Measurements from ENCODE around the gene DDIT3.
"Not testable (repeated sequence)": the region's sequence is repeated elsewhere in the genome, so short reads cannot be mapped to it uniquely, and the experiment has no call there.

DDIT3 gene

DNA sequence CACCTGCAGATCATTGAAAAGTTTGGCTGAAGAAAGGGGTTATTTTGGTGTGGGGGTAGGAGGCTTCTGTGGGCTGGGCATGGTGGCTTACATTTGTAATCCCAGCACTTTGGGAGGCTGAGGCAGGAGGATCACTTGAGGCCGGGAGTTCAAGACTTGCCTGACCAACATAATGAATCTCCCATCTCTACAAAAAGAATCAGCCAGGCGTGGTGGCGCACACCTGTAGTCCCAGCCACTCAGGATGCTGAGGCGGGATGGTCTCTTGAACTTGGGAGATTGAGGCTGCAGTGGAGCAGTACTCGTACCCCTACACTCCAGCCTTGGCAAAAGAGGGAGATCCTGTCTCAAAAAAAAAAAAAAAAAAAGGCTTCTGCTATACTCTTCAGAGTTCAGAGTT lies 7.0 kb downstream of the DDIT3 start:
- no peak for DNase-seq (ENCODE audit: low read depth)

DNA sequence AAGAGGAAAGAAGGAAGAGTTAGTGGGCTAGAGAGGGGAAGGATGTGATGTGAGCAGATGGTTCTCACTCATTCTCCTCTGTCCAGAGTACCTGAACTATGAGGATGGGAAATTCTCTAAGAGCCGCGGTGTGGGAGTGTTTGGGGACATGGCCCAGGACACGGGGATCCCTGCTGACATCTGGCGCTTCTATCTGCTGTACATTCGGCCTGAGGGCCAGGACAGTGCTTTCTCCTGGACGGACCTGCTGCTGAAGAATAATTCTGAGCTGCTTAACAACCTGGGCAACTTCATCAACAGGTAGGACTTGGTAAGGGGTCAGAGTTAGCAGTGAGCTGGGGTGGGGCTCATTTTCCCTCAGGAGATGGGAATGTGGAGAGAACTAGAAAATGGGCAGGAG lies 7.6 kb downstream of the DDIT3 start:
- no peak for DNase-seq (ENCODE audit: low read depth)

GRCh38 chr12:57511588-57512325 lies 8.6 kb downstream of the DDIT3 start:
- DNase-seq (ENCODE audit: low read depth): no peak

- DNase-seq (ENCODE audit: low read depth): no peak
These were observed 9.2 kb downstream of the DDIT3 start for GRCh38 chr12:57511161-57511560.

- DNase-seq (ENCODE audit: low read depth): not testable (repeated sequence)
These were observed 12.5 kb downstream of the DDIT3 start for GRCh38 chr12:57507796-57508195.

DNA sequence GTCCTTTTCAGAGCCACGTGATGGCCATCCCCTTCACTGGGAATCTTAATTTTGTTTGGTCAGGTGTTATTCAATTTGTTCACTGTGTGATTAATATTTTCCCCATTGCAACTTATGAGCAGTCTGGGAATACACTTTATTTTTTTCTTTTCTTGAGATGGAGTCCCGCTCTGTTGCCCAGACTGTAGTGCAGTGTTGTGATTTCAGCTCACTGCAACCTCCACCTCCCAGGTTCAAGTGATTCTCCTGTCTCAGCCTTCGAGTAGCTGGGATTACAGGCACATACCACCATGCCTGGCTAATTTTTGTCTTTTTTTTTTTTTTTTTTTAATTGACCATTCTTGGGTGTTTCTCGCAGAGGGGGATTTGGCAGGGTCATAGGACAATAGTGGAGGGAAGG lies 13.8 kb downstream of the DDIT3 start:
- DNase-seq (ENCODE audit: low read depth): not testable (repeated sequence)

DNA sequence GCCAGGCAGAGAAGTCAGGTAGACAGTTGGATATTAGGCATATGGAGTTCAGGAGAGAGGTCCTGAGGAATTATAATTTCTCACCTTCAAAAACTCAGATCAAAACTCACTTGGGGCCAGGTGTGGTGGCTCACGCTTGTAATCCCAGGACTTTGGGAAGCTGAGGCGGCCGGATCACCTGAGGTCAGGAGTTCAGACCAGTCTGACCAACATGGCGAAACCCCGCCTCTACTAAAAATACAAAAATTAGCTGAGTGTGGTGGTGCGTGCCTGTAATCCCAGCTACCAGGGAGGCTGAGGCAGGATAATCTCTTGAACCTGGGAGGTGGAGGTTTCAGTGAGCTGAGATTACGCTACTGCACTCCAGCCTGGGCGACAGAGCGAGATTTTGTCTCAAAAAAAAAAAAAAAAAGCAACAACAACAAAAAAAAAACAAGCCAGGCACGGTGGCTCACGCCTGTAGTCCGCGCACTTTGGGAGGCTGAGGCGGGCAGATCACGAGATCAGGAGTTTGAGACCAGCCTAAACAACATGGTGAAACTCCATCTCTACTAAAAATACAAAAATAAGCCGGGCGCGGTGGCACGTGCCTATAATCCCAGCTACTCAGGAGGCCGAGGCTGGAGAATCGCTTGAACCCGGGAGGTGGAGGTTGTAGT lies 17.9 kb downstream of the DDIT3 start:
- DNase-seq (ENCODE audit: low read depth): not testable (repeated sequence)

DNA sequence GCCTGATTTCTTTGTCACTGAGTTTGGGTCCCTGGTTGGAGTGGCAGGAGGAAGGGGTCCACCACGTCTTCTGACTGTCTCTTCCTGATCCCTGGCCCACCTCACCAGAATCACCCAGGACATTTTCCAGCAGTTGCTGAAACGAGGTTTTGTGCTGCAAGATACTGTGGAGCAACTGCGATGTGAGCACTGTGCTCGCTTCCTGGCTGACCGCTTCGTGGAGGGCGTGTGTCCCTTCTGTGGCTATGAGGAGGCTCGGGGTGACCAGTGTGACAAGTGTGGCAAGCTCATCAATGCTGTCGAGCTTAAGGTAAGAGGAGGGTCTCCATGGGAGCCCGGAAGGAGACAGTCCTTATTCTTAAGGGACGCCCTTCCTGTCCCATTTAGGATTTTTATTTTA lies 20.1 kb downstream of the DDIT3 start:
- no peak for DNase-seq (ENCODE audit: low read depth)

DNA sequence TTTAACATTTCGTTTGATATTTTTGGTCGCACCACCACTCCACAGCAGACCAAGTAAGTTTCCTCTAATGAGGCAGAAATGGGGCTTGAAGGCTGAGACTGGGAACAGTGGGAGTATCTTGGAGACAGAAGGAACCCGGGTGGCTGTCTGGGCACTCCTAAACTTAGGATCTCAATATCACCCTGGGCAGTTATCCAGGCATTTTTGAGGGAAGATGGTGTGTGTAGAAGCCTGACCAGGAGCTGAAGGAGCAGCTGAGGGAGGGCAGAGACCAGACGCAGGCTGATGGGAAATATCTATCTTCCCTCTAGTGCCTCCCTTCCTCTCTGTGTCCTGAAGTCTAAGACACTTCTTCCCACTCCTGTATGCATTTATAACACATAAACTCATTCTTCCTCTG lies 21.7 kb downstream of the DDIT3 start:
- no peak for DNase-seq (ENCODE audit: low read depth)

GRCh38 chr12:57498132-57498502 lies 22.2 kb downstream of the DDIT3 start:
- DNase-seq (ENCODE audit: low read depth): no peak

DNA sequence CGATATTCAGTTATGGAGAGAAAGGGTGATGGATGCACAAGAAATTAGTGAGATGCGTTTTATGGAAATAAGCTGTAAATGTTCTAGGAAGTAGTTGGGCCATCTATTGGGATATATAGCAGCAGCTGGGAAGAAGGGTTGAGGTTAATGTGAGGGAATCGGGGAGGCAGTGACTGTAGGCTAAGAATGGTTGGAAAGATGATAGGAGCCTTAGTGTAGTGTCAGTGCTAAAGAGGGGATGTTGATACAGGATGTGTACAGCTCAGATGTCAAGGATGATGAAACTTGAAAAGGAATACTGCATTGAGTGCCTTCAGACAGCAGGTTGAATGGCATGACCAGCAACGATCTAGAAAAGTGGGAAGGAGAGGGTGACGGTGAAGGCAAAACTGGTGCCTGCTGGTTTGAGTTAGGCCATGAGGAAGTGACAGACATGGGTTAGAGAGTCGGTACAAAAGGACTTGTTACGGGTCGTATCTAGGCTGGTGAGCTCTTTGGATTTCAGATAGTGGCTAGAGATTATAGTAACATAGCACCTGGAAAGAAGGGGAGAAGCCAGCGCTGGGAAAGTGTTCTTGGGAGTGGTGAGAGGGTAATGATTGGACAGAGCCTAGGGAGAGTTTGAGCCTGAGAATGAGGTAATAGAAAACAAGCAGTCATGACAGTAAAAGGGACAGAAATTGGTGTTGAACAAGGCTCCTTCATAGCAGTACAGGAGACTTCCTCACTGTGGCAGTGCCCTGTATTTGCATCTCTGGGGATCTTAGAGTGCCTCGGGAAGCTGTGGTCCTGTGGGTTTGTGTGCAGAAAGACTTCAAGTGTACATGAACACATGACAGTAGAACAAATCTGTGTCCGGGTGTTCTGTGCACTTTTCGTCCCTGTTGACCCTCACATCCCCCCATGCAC lies 22.8 kb downstream of the DDIT3 start:
- DNase-seq (ENCODE audit: low read depth): no peak

GRCh38 chr12:57496822-57497221 lies 23.5 kb downstream of the DDIT3 start:
- DNase-seq (ENCODE audit: low read depth): no peak

DNA sequence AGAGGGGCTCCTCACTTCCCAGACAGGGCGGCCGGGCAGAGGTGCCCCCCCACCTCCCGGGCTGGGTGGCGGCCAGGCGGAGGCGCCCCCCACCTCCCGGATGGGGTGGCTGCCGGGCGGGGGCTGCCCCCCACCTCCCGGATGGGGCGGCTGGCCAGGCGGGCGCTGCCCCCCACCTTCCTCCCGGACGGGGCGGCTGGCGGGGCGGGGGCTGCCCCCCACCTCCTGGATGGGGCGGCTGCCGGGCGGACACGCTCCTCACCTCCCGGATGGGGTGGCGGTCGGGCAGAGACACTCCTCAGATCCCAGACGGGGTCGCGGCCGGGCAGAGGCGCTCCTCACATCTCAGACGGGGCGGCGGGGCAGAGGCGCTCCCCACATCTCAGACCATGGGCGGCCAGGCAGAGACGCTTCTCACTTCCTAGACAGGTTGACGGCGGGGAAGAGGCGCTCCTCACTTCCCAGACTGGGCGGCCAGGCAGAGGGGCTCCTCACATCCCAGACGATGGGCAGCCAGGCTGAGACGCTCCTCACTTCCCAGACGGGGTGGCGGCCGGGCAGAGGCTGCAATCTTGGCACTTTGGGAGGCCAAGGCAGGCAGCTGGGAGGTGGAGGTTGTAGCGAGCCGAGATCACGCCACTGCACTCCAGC lies 25.1 kb downstream of the DDIT3 start:
- not testable (repeated sequence) for DNase-seq (ENCODE audit: low read depth)

- DNase-seq (ENCODE audit: low read depth): peak; percentile 36
These were observed 28.7 kb downstream of the DDIT3 start for GRCh38 chr12:57491393-57492280.

DNA sequence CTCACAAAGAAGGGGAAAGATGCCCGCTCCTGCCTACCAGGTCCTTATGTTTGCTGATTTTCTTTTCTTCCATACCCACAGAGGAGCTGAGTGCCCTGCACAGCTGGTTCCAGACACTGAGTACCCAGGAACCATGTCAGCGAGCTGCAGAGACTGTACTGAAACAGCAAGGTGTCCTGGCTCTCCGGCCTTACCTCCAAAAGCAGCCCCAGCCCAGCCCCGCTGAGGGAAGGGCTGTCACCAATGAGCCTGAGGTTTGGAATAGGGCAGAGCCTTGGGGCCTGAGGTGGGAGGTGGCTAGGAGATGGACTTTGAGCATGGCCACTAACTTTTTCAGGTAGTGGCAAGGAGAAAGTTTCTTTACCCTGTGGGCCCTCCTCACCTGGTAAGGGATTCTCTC lies 30.2 kb downstream of the DDIT3 start:
- DNase-seq (ENCODE audit: low read depth): no peak

- peak; percentile 60 for DNase-seq (ENCODE audit: low read depth)
These were observed 31.1 kb downstream of the DDIT3 start for GRCh38 chr12:57489157-57489641.

DNA sequence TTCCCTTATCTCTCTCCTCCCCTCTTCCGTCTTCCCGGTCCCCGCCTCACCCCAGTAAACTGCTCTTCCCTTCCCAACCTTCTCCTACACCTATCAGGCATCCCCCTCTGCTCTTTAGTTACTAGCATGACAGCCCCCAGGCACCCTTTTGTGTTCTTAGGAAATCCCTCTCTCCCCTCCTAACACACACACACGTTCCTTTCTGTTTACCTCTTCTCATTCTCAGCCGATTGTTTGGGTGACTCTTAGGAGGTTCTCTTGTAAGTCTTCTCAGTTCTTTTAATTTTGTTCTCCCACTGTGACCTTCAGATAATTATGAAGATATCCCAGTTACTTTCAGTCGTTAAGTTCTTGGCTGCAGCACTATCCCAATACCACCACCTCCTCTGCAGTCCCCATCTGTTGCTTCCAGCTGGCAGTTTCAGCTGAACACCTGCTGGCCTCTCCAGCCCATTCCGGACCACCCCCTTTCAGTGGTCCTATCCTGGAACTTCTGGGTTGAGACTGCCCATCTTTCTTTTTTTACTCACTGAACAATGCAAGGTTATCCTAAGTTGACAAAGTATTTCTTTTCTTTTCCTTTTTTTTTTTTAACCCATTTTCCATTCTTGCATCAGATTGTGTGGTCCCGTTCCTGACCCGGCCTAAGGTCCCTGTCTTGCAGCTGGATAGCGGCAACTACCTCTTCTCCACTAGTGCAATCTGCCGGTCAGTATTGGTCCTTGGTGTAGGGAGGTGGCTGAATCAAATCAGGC lies 31.7 kb downstream of the DDIT3 start:
- DNase-seq (ENCODE audit: low read depth): peak; percentile 15

DNA sequence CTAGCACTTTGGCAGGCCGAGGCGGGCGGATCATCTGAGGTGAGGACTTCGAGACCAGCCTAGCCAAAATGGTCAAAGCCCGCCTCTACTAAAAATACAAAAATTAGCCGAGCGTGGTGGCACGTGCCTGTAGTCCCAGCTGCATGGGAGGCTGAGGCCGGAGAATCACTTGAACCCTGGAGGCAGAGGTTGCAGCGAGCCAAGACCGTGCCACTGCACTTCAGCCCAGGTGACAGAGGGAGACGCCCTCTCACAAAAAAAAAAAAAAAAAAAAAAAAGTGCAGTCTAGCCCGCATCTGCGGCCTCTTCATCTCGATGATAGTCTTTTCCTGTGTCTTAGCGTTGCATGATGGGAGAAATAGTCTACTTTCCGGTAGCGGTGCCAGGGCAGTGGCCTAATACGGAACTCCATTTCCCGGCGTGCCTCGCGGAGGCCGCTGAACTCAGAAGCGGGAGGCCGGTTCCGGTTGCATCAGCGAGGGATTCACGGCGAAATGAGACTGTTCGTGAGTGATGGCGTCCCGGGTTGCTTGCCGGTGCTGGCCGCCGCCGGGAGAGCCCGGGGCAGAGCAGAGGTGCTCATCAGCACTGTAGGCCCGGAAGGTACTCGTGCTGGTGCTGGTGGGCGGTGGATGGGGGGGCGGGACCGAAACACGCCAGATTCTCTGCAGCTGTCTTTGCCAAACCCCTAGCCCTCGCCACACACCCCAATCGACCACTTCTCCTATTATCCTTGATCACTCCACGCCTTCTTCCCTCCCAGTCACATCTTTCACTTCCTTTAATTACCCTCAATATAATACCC lies 32.5 kb downstream of the DDIT3 start, which contains the start of gene MARS1:
MARS1 (plus strand) TSS at position 472 of the 805 bp plus-strand sequence; CDS start at position 495, 23 bp downstream.
- DNase-seq (ENCODE audit: low read depth): peak; percentile 98

- no peak for DNase-seq (ENCODE audit: low read depth)
These were observed 33.2 kb downstream of the DDIT3 start for GRCh38 chr12:57487055-57487596.
